Epithelial cell of proximal tubule (primary cell): Measurements from ENCODE around the gene NEIL1. TPM values are rescaled to one million over a fixed set of nuclear protein-coding genes. Genes with fewer than 3 reads are reported as not detected.

Experiments
- DNase-seq: peaks from one replicate; pipeline ENCODE4 v3.0.0-alpha.2; 2011; ENCODE audit warnings: low read depth
- H3K4me3 ChIP-seq: 2 replicates; pipeline ENCODE4 v1.5.1; 2011; ENCODE audit warnings: low read depth, mild to moderate bottlenecking, low read length
- CTCF ChIP-seq: conservative IDR thresholded peaks from 2 replicates; pipeline ENCODE4 v1.5.1; 2012; ENCODE audit warnings: low read depth, mild to moderate bottlenecking, low read length
- total RNA-seq: library from RNA; depleted of rRNA; stranded (reverse); fragments of >200 nt; gene quantifications from 2 replicates; pipeline ENCODE4 v1.2.3, GENCODE V29; 2015

NEIL1 gene
- total RNA-seq, 1 donor from 2014 or later: 7.6 TPM

- H3K4me3 ChIP-seq: no peak overlapping the region
- no peak for DNase-seq
- no peak for TF ChIP-seq CTCF
Observed at GRCh38 chr15:75364881-75365280, 18.0 kb downstream of the NEIL1 start.

GRCh38 chr15:75366163-75366562, 19.3 kb downstream of the NEIL1 start:
- no peak for TF ChIP-seq CTCF
- no peak overlapping the region for H3K4me3 ChIP-seq
- no peak for DNase-seq

GRCh38 chr15:75367006-75367405, 20.2 kb downstream of the NEIL1 start:
- no peak overlapping the region for H3K4me3 ChIP-seq
- no peak for TF ChIP-seq CTCF
- no peak for DNase-seq

GRCh38 chr15:75367406-75367912, 20.6 kb downstream of the NEIL1 start:
- no peak for DNase-seq
- no peak for TF ChIP-seq CTCF
- peak overlapping the region; percentile 67 for H3K4me3 ChIP-seq

- H3K4me3 ChIP-seq: peak within 1 kb of the TSS; percentile 67
- peak; percentile 69 for DNase-seq
- peak; percentile 75 for TF ChIP-seq CTCF
Observed at GRCh38 chr15:75367913-75368688, 21.3 kb downstream of the NEIL1 start, which contains the start of gene MAN2C1. MAN2C1 (minus strand) TSS chr15:75368607; CDS start chr15:75368583, 24 bp downstream.

GRCh38 chr15:75368689-75369239, 21.9 kb downstream of the NEIL1 start:
- peak overlapping the region; percentile 67 for H3K4me3 ChIP-seq
- DNase-seq: no peak
- no peak for TF ChIP-seq CTCF
